GM12865 (cell line): ENCODE data around the gene PCP2.

ENCODE experiments used
- DNase-seq: peaks from one replicate; pipeline ENCODE4 v3.0.0; 2010; ENCODE audit warnings: low read depth
- H3K4me3 ChIP-seq: 2 replicates; pipeline ENCODE4 v1.5.1; 2011; ENCODE audit warnings: mild to moderate bottlenecking, low read depth, low read length, control low read depth
- CTCF ChIP-seq: IDR thresholded peaks from 2 replicates; pipeline ENCODE4 v1.5.1; 2011; ENCODE audit warnings: low read length, control low read depth, low read depth, inconsistent platforms; ENCODE audit not compliant: insufficient read depth; ENCODE audit errors: missing control alignments

The PCP2 gene

GRCh38 chr19:7610491-7611240, 22.9 kb downstream of the PCP2 start:
- no peak for TF ChIP-seq CTCF
- H3K4me3 ChIP-seq = no peak overlapping the region
- no peak for DNase-seq

DNA sequence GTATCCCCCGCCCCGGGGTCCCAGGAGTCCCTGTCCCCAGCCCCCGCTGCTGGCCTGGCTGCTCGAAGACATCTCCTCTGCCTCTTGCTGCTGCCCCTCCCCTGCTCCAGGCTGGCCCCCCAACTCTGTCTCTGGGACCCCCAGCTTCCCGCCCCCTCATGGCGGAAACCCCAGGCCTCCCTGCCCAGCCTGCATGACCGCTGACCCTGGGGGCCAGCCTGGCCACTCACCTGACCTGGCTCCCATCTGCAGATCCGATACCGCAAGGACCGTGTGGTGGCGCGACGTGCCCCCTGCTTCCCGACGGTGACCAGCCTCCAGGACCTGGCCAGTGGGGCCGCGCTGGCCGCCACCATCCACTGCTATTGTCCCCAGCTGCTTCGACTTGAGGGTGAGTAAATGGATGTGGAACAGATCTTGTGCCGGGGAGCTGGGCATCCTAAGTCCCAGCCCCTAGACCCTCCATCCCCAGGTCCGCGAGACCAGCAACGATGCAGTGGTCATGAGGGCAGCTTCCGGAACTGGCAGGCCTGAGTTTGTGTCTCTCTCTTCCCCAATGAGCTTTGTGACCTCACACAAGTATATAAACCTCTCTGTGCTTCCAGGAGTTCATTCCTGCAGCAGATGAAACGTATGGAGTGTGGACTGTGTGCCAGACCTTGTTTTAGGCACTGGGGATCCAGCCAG, 25.5 kb downstream of the PCP2 start:
- DNase-seq = no peak
- H3K4me3 ChIP-seq = no peak overlapping the region
- TF ChIP-seq CTCF = no peak

DNA sequence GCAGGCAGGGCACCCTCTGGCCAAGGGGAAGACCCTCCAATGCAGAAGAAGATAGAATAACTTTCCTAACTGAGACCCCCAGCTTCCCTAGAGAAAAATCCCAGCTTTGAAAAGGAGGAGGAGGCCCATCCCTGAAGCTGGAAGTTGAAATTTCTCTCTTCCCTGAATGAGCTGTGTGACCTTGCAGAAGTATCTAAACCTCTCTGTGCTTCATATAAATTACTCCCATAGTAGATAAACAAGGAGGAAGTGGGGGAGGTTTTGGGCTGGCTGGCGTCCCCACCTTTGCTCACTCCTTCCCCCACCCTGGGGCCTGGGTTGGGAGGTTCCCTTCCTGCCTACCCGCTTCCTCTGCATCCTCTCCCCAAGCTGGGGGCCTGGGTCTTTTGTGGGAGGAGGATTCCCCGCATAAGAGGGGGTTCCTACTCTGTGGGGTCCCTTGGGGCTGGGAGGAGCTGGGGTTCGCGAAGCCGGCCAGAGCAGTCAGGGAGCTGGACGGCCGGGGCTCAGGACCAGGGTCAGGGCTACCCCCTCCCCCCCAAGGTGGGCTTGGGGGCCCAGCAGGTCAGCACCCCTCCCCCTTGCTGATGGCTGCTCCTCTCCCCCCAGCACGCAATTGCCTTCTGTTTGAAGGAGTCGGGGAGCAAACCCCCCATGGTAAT, 26.2 kb downstream of the PCP2 start:
- DNase-seq = no peak
- TF ChIP-seq CTCF = no peak

GRCh38 chr19:7606289-7606688, 27.2 kb downstream of the PCP2 start:
- no peak overlapping the region for H3K4me3 ChIP-seq
- DNase-seq = no peak
- TF ChIP-seq CTCF = no peak

More for the DNA sequence above, 26.2 kb downstream of the PCP2 start:
- no peak overlapping the region for H3K4me3 ChIP-seq

DNA sequence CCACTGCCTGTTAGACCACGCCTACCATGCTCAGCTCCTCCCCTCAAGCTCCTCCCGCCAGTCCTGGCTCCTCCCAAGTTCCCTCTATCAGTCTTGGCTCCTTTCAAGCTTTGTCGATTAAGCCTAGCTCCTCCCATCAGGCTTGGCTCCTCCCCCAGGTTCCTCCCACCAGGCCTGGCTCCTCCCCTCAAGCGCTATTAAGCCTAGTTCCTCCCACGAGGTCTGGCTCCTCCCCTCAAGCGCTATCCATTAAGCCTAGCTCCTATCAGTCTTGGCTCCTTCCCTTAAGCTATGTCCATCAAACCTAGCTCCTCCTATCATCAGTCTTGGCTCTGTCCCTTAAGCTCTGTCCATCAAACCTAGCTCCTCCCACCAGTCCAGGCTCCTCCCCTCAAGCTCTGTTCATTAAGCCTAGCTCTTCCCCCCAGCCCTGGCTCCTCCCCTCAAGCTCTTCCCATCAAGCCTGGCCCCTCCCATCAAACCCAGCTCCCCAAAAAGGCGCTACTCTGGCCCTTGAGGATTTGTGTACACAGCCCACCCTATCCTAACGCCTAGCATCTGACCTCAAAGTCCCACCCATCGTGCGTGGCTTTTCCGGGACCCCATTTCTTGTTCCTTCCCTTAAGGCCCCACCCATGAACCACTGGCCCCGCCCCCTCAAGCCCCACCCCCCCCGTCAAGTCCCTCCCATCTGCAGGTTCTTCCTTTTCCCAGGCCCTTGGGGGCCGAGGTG, 27.9 kb downstream of the PCP2 start:
- no peak overlapping the region for H3K4me3 ChIP-seq
- peak; percentile 67 for DNase-seq
- no peak for TF ChIP-seq CTCF

DNA sequence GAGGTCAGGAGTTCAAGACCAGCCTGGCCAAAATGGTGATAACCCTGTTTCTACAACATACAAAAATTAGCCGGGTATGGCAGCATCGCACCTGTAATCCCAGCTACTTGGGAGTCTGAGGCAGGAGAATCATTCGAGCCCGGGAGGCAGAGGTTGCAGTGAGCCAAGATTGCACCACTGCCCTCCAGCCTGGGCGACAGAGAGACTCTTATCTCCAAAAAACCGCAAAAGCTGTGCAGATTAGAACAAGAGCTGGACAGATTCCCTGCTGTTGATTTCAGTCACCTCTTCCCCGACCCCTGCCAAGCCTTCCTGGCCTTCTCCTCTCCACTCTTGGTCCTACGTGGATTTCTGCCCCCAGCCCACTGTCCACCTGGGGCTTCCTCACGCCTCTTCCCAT, 29.6 kb downstream of the PCP2 start:
- TF ChIP-seq CTCF = no peak
- H3K4me3 ChIP-seq = no peak overlapping the region
- no peak for DNase-seq
